Gastrocnemius medialis (tissue), 4 donors: Measurements from ENCODE around the gene MROH2A. TPM values are rescaled to one million over a fixed set of nuclear protein-coding genes. Genes with fewer than 3 reads are reported as not detected.

Experiments used
- ATAC-seq, 2 donors: fragments of 150-250 bp; one replicate each; pipeline ENCODE4 v1.9.1; 2016
- DNase-seq, 2 donors: peaks; one replicate each; pipeline ENCODE4 v3.0.0-alpha.2; 2019
- H3K27ac ChIP-seq, 4 donors: fragments of 200-600 bp; sonication (generic); 1 replicate in 1 of 4; 2 replicates in 3 of 4; pipeline ENCODE4 v1.5.1; 2016 to 2018; ENCODE audit warnings: mild to moderate bottlenecking in 2 of 4, moderate library complexity in 1 of 4
- H3K27me3 ChIP-seq, 3 donors: fragments of 200-600 bp; sonication (generic) in 2 of 3; 1 replicate in 1 of 3; 2 replicates in 2 of 3; pipeline versions ENCODE4 v1.5.1 to v1.6.0; 2016 to 2019; ENCODE audit warnings: mild to moderate bottlenecking in 1 of 3, moderate library complexity in 1 of 3
- H3K36me3 ChIP-seq, 2 donors: fragments of 200-600 bp; sonication (generic) in 1 of 2; one replicate each; pipeline ENCODE4 v1.5.1; 2017 to 2018
- H3K4me1 ChIP-seq, 2 donors: fragments of 200-600 bp; sonication (generic) in 1 of 2; one replicate each; pipeline ENCODE4 v1.5.1; 2016 to 2017; ENCODE audit warnings: mild to moderate bottlenecking in 2 of 2
- H3K4me3 ChIP-seq, 4 donors: fragments of 200-600 bp; sonication (generic) in 3 of 4; 1 replicate in 1 of 4; 2 replicates in 3 of 4; pipeline ENCODE4 v1.5.1; 2016 to 2019; ENCODE audit warnings: mild to moderate bottlenecking in 2 of 4
- H3K9me3 ChIP-seq, 3 donors: fragments of 200-600 bp; sonication (generic) in 2 of 3; 1 replicate in 1 of 3; 2 replicates in 2 of 3; pipeline ENCODE4 v1.5.1; 2016 to 2019
- POLR2A ChIP-seq, 2 donors: fragments of 450-650 bp; IDR thresholded peaks; one replicate each; pipeline ENCODE4 v1.6.1; 2017; ENCODE audit warnings: antibody characterized with exemption in 2 of 2, mild to moderate bottlenecking in 2 of 2, moderate library complexity in 2 of 2
- in situ Hi-C, 4 donors: fragments of 200-750 bp; cut with MboI; loops; one replicate each; pipeline versions ENCODE4 v1.15.0 to v1.8.0; 2017; ENCODE audit warnings: low sequenced_read_pairs in 4 of 4
- intact Hi-C: fragments of 100-400 bp; cut with DNase I; formaldehyde crosslinking; loops from one replicate; pipeline ENCODE4 v1.15.1; 2023; ENCODE audit warnings: low total_unique reads
- total RNA-seq, 4 donors: library from RNA; depleted of rRNA; stranded (reverse); fragments of >200 nt; gene quantifications; one replicate each; pipeline versions ENCODE4 v1.1.0 to v1.2.3, GENCODE V29; 2016
- TF ChIP-seq, protein P1 (sequence below), 5 experiments: fragments of 450-650 bp in 3 of 5; fragments of 200-600 bp in 2 of 5; sonication (generic) in 2 of 5; IDR thresholded peaks in 4 of 5; conservative IDR thresholded peaks in 1 of 5; 1 replicate in 4 of 5; 2 replicates in 1 of 5; pipeline ENCODE4 v1.5.1; 2016 to 2019; ENCODE audit warnings: antibody characterized with exemption in 5 of 5, mild to moderate bottlenecking in 3 of 5, moderate library complexity in 3 of 5

MROH2A gene
- total RNA-seq, 4 donors from 2014 or later: not detected

DNA sequence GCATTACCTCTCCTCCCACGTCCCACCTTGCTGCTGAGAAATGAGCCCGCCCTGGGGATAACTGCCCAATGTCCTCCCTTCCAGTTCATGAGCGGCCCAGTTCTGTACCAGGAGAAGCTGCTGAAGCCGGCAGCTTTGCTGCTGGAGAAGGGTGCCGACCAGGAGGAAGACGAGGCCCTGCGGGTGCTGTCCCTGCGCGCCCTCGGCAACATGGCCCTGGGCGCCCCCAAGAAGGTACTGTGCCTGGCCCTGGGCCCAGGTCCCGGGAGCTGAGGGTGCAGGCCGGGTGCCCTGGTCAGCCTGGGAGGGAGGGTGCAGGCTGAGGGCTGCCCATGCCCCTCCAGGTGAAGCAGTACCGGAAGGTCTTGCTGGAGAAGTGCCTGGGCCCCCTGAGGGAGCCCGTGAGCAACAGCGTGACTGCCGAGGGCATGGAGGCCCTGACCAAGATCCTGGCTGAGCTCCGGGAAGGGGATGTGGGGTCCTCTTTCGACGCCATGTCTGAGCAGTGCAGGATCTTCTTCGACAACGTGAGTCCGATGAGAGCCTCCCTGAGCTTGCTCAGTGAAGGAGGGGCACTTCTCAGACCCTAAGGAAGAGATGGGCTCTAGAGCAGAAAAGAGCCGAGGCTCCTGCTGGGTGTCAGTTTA, 50.5 kb downstream of the MROH2A start:
- in situ Hi-C loops: no loop called here
- TF ChIP-seq, protein P1, sequence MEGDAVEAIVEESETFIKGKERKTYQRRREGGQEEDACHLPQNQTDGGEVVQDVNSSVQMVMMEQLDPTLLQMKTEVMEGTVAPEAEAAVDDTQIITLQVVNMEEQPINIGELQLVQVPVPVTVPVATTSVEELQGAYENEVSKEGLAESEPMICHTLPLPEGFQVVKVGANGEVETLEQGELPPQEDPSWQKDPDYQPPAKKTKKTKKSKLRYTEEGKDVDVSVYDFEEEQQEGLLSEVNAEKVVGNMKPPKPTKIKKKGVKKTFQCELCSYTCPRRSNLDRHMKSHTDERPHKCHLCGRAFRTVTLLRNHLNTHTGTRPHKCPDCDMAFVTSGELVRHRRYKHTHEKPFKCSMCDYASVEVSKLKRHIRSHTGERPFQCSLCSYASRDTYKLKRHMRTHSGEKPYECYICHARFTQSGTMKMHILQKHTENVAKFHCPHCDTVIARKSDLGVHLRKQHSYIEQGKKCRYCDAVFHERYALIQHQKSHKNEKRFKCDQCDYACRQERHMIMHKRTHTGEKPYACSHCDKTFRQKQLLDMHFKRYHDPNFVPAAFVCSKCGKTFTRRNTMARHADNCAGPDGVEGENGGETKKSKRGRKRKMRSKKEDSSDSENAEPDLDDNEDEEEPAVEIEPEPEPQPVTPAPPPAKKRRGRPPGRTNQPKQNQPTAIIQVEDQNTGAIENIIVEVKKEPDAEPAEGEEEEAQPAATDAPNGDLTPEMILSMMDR (IDR thresholded peaks at IDR 0.05 in 4 of 5, conservative IDR thresholded peaks at IDR 0.05 in 1 of 5): no peak
- TF ChIP-seq POLR2A (IDR thresholded peaks at IDR 0.05): no peak
- H3K27ac ChIP-seq: no peak overlapping the region
- no peak overlapping the region for H3K4me3 ChIP-seq
- H3K36me3 ChIP-seq: no peaks in the 10 kb centered on the region
- no peaks in the 10 kb centered on the region for H3K9me3 ChIP-seq
- no peak for DNase-seq
- ATAC-seq: no peak
- no peaks in the 10 kb centered on the region for H3K4me1 ChIP-seq
- intact Hi-C loops: no loop called here
- no peaks in the 10 kb centered on the region for H3K27me3 ChIP-seq

- TF ChIP-seq POLR2A (IDR thresholded peaks at IDR 0.05): no peak
- TF ChIP-seq, protein P1 (IDR thresholded peaks at IDR 0.05 in 4 of 5, conservative IDR thresholded peaks at IDR 0.05 in 1 of 5): no peak
- Histone ChIP-seq H3K36me3 (no peaks in the 10 kb centered on the region), H3K27ac (no peak overlapping the region), H3K4me3 (no peak overlapping the region), H3K27me3 (no peaks in the 10 kb centered on the region), H3K4me1 (no peaks in the 10 kb centered on the region), H3K9me3 (no peaks in the 10 kb centered on the region)
- in situ Hi-C loops: no loop called here
- ATAC-seq: no peak
- intact Hi-C loops: no loop called here
- no peak for DNase-seq
These were observed 51.3 kb downstream of the MROH2A start for GRCh38 chr2:233829193-233830110.

- Histone ChIP-seq H3K9me3 (no peaks in the 10 kb centered on the region), H3K36me3 (no peaks in the 10 kb centered on the region), H3K27ac (no peak overlapping the region), H3K4me3 (no peak overlapping the region), H3K4me1 (no peaks in the 10 kb centered on the region), H3K27me3 (no peaks in the 10 kb centered on the region)
- intact Hi-C loops: no loop called here
- in situ Hi-C loops: no loop called here
- TF ChIP-seq, protein P1 (IDR thresholded peaks at IDR 0.05 in 4 of 5, conservative IDR thresholded peaks at IDR 0.05 in 1 of 5): no peak
- no peak for TF ChIP-seq POLR2A (IDR thresholded peaks at IDR 0.05)
- no peak for ATAC-seq
- DNase-seq: no peak
These were observed 52.1 kb downstream of the MROH2A start for GRCh38 chr2:233830111-233830802.

DNA sequence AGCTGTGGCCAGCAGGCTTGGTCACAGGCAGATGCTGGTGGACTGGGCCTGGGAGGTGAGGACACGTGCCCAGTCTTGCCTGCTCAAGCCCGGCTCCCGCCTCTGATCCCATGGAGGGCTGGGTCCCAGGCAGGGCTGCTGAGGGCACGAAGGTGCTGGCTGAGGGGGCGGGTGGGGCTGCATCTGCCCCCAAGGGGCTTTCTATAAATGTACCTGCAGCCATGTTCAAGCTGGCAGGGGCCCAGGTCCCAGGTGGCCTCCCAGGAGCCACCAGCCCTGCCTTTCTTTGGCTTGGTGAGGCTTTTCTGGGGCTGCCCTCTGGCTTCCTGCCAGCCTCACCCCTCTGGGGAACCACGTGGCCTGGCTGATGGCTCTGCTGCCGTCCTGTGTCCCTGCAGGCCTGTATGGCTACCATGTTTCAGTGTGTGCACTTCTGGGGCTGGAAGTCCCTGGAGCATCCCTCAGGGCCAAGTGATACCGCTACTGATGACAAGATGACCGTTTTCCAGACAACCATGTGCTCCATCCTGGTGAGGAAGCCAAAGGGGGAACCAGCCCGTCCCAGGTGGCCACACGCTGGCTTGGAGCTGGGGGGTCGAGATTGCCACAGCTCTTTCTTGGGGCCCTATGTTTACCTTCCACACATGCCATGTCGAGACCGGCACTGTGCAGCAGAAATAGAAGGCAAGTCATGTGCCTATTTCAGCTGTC, 53.0 kb downstream of the MROH2A start:
- Histone ChIP-seq H3K27ac (no peak overlapping the region), H3K4me1 (no peaks in the 10 kb centered on the region), H3K9me3 (no peaks in the 10 kb centered on the region), H3K4me3 (no peak overlapping the region), H3K27me3 (no peaks in the 10 kb centered on the region), H3K36me3 (no peaks in the 10 kb centered on the region)
- in situ Hi-C loops (no loop called here), intact Hi-C loops (no loop called here)
- ATAC-seq: no peak
- TF ChIP-seq, protein P1 (IDR thresholded peaks at IDR 0.05 in 4 of 5, conservative IDR thresholded peaks at IDR 0.05 in 1 of 5): no peak
- TF ChIP-seq POLR2A (IDR thresholded peaks at IDR 0.05): no peak
- no peak for DNase-seq
